Stomach (tissue), 4 donors: ENCODE data around the gene CHP2.

Experiments
- POLR2A ChIP-seq, 4 donors: fragments of 450-650 bp; IDR thresholded peaks; one replicate each; pipeline ENCODE4 v1.6.1; 2016; ENCODE audit warnings: antibody characterized with exemption in 4 of 4, control low read depth in 2 of 4, mild to moderate bottlenecking in 1 of 4, moderate library complexity in 1 of 4
- POLR2AphosphoS5 ChIP-seq, 3 donors: sonication (generic); formaldehyde crosslinking; IDR thresholded peaks; one replicate each; pipeline ENCODE4 v1.6.1; 2016; ENCODE audit warnings: antibody characterized with exemption in 3 of 3

DNA sequence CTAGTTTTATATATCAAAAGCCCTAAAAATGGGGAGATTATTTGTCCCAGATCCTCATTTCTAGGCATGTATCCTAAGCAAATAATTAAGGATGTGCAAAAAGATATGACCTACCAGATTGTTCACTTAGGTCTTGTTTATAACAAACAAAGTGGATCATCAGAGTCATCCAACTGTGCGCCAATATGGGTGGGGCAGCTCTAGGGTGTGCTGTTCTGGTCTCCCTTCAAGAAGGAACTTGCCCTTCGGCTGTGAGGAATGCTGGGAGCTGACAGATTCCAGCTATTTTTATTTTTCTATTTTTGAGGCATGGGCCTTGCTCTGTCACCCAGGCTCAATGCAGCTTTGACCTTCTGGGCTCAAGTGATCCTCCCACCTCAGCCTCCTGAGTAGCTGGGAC, 13.8 kb downstream of the CHP2 start:
- no peak for TF ChIP-seq POLR2A (IDR thresholded peaks at IDR 0.05)
- TF ChIP-seq POLR2AphosphoS5 (IDR thresholded peaks at IDR 0.05), result no peak
